Endothelial cell of umbilical vein (primary cell): Measurements from ENCODE around the gene PALM. TPM values are rescaled to one million over a fixed set of nuclear protein-coding genes. Genes with fewer than 3 reads are reported as not detected.

Experiments used
- BruUV-seq: library from RNA; stranded (reverse); fragments of 400-500 nt; replicated peaks from 2 replicates; lab custom pipeline; 2021; lab: Mats Ljungman, UMichigan
- CTCF ChIA-PET: fragments of 300-600, 350-600 bp; sonication (Branson Sonifier 250); formaldehyde crosslinking; loops from one replicate; lab custom pipeline; 2021; ENCODE audit warnings: antibody characterized with exemption, inconsistent platforms; lab: Charles Lee
- POLR2A ChIA-PET: fragments of 300-600, 350-600 bp; sonication (Branson Sonifier 250); formaldehyde crosslinking; loops from one replicate; lab custom pipeline; 2021; ENCODE audit warnings: antibody characterized with exemption, inconsistent platforms; lab: Charles Lee
- DNase-seq: peaks from one replicate; pipeline ENCODE4 v3.0.0-alpha.2; 2011; ENCODE audit warnings: low read depth, low spot score
- FAIRE-seq: peaks from 2 replicates; lab custom pipeline; 2011; peaks lifted over from hg19 to GRCh38; lab: Jason Lieb, UNC
- H2AFZ ChIP-seq: 2 replicates; pipeline ENCODE4 v1.6.0; 2012; ENCODE audit warnings: low read depth, low read length, control low read depth, inconsistent platforms
- H3K27ac ChIP-seq: 2 replicates; pipeline ENCODE4 v1.5.1; 2011; ENCODE audit warnings: low read depth, mild to moderate bottlenecking, control low read depth, low read length, moderate library complexity; ENCODE audit not compliant: insufficient read depth
- H3K27me3 ChIP-seq, 2 experiments: 2 replicates each; pipeline versions ENCODE4 v1.6.0 to v1.6.1; 2011; ENCODE audit warnings: low read length in 2 of 2, mixed read lengths in 1 of 2; ENCODE audit not compliant: control insufficient read depth in 2 of 2, insufficient read depth in 2 of 2
- H3K36me3 ChIP-seq, 2 experiments: 2 replicates in 1 of 2; 3 replicates in 1 of 2; pipeline ENCODE4 v1.5.1; 2011; ENCODE audit warnings: low read length in 2 of 2, mild to moderate bottlenecking in 1 of 2, moderate library complexity in 1 of 2; ENCODE audit not compliant: control insufficient read depth in 2 of 2, insufficient read depth in 2 of 2; ENCODE audit errors: extremely low read depth in 1 of 2
- H3K4me1 ChIP-seq: 3 replicates; pipeline ENCODE4 v1.5.1; 2011; ENCODE audit warnings: mild to moderate bottlenecking, low read length; ENCODE audit not compliant: control insufficient read depth, insufficient read depth; ENCODE audit errors: extremely low read depth
- H3K4me2 ChIP-seq: 2 replicates; pipeline ENCODE4 v1.6.1; 2011; ENCODE audit warnings: low read length, control low read depth, mixed read lengths; ENCODE audit not compliant: insufficient read depth
- H3K4me3 ChIP-seq, 3 experiments: fragments of 200-600 bp in 1 of 3; sonication (generic), shearing (Covaris generic) in 1 of 3; replicated peaks in 1 of 3; 2 replicates each; pipeline ENCODE4 v1.5.1; 2011 to 2016; ENCODE audit warnings: control low read depth in 3 of 3, low read length in 3 of 3, mild to moderate bottlenecking in 2 of 3, inconsistent platforms in 1 of 3, low read depth in 1 of 3, moderate library complexity in 1 of 3; ENCODE audit not compliant: insufficient read depth in 1 of 3
- H3K79me2 ChIP-seq: 2 replicates; pipeline ENCODE4 v1.6.0; 2012; ENCODE audit warnings: low read length, inconsistent platforms; ENCODE audit not compliant: control insufficient read depth, insufficient read depth
- H3K9ac ChIP-seq: replicated peaks from 2 replicates; pipeline ENCODE3; 2011; ENCODE audit warnings: low read length, control low read depth; ENCODE audit not compliant: insufficient read depth; ENCODE audit errors: extremely low read depth
- H3K9me1 ChIP-seq: replicated peaks from 3 replicates; pipeline ENCODE4 v1.6.0; 2011; ENCODE audit warnings: mild to moderate bottlenecking, low read length; ENCODE audit not compliant: control insufficient read depth, insufficient read depth; ENCODE audit errors: extremely low read depth
- H3K9me3 ChIP-seq: replicated peaks from 2 replicates; pipeline ENCODE4 v1.5.1; 2012; ENCODE audit warnings: low read length, inconsistent platforms; ENCODE audit not compliant: control insufficient read depth, insufficient read depth
- H4K20me1 ChIP-seq: replicated peaks from 2 replicates; pipeline ENCODE3; 2011; ENCODE audit warnings: mild to moderate bottlenecking, low read length; ENCODE audit not compliant: control insufficient read depth, insufficient read depth; ENCODE audit errors: extremely low read depth
- EZH2 ChIP-seq: IDR thresholded peaks from 2 replicates; pipeline ENCODE4 v1.6.1; 2012; ENCODE audit warnings: borderline replicate concordance, low read depth, mild to moderate bottlenecking, moderate library complexity, low read length, inconsistent platforms; ENCODE audit not compliant: severe bottlenecking
- FOS ChIP-seq: IDR thresholded peaks from 2 replicates; pipeline ENCODE4 v1.6.1; 2011; ENCODE audit warnings: mild to moderate bottlenecking, low read length, moderate library complexity, borderline replicate concordance; ENCODE audit not compliant: insufficient read depth
- GATA2 ChIP-seq: IDR thresholded peaks from 2 replicates; pipeline ENCODE4 v1.7.0; 2011; ENCODE audit warnings: low read depth, mild to moderate bottlenecking, moderate library complexity, mixed read lengths, low read length; ENCODE audit not compliant: insufficient read length, insufficient read depth
- JUN ChIP-seq: IDR thresholded peaks from 2 replicates; pipeline ENCODE4 v1.6.1; 2011; ENCODE audit warnings: borderline replicate concordance, low read depth; ENCODE audit not compliant: insufficient read length, insufficient read depth
- MAX ChIP-seq: IDR thresholded peaks from 2 replicates; pipeline ENCODE4 v1.6.1; 2011; ENCODE audit not compliant: insufficient read depth, insufficient read length
- MYC ChIP-seq: IDR thresholded peaks from one replicate; pipeline ENCODE4 v1.6.1; 2011; ENCODE audit warnings: mild to moderate bottlenecking, low read depth, low read length
- POLR2A ChIP-seq: IDR thresholded peaks from 2 replicates; pipeline ENCODE4 v1.6.1; 2012; ENCODE audit warnings: low read depth, mild to moderate bottlenecking, control low read depth, low read length
- POLR2AphosphoS5 ChIP-seq: IDR thresholded peaks from 2 replicates; pipeline ENCODE4 v1.6.1; 2012; ENCODE audit warnings: low read depth, mild to moderate bottlenecking, control low read depth, low read length, moderate library complexity; ENCODE audit not compliant: insufficient read depth
- dilution Hi-C: fragments of 300-500 bp; cut with MboI; formaldehyde crosslinking; loops from one replicate; pipeline ENCODE4 v1.15.0; 2019; ENCODE audit warnings: low sequenced_read_pairs; ENCODE audit not compliant: extremely low pct_ligation_motif_present
- intact Hi-C: fragments of 100-400 bp; cut with micrococcal nuclease; formaldehyde crosslinking; loops from one replicate; pipeline ENCODE4 v1.10.0; 2022
- polyA plus RNA-seq, 4 experiments: library from polyadenylated mRNA; depleted of rRNA in 3 of 4; stranded (reverse) in 3 of 4; unstranded in 1 of 4; fragments of >200 nt; gene quantifications; 2 replicates each; pipeline versions ENCODE4 v1.2.1 to v1.2.3, GENCODE V29; 2011 to 2012; ENCODE audit warnings: missing spikeins in 1 of 4
- total RNA-seq: library from RNA; stranded (reverse); gene quantifications from 2 replicates; pipeline ENCODE4 v1.2.3, GENCODE V29; 2021
- TF ChIP-seq, protein P1 (sequence below), 2 donors: IDR thresholded peaks; 1 replicate in 1 of 2; 2 replicates in 1 of 2; pipeline ENCODE4 v1.5.1; 2011; ENCODE audit warnings: low read length in 2 of 2, mild to moderate bottlenecking in 2 of 2, moderate library complexity in 2 of 2, control low read depth in 1 of 2, inconsistent platforms in 1 of 2, low read depth in 1 of 2; ENCODE audit not compliant: insufficient read depth in 1 of 2; ENCODE audit errors: extremely low read depth in 1 of 2

The PALM gene
- total and polyA plus RNA-seq, 2 donors (not counting 3 experiments of a cell fraction or from before 2014, with no cell fraction given): 3.9 to 31.8 TPM

GRCh38 chr19:755063-755462, 46.3 kb downstream of the PALM start:
- POLR2A ChIA-PET: interaction anchor here (0.7 kb wide), 1 partner anchor 30 kb away, joined by 3 read pairs; no protein-coding TSS in a partner anchor

More at GRCh38 chr19:755063-755462, 46.3 kb downstream of the PALM start:
- Histone ChIP-seq H3K27ac (no peak overlapping the region), H3K79me2 (no peaks in the 10 kb centered on the region), H3K4me2 (no peak overlapping the region), H3K4me1 (no peaks in the 10 kb centered on the region), H3K36me3 (no peaks in the 10 kb centered on the region), H3K9ac (no peak overlapping the region), H2AFZ (no peak overlapping the region), H3K27me3 (no peaks in the 10 kb centered on the region), H3K9me1 (no peaks in the 10 kb centered on the region), H3K9me3 (no peaks in the 10 kb centered on the region), H4K20me1 (no peaks in the 10 kb centered on the region), H3K4me3 (no peak overlapping the region)
- CTCF ChIA-PET: interaction anchor here (0.6 kb wide), 1 partner anchor 15 kb away, joined by 4 read pairs; no protein-coding TSS in a partner anchor
- FAIRE-seq (no peak), DNase-seq (no peak)
- intact Hi-C loops (no loop called here), dilution Hi-C loops (no loop called here)
- BruUV-seq: no TSS peak
- TF ChIP-seq, protein P1, sequence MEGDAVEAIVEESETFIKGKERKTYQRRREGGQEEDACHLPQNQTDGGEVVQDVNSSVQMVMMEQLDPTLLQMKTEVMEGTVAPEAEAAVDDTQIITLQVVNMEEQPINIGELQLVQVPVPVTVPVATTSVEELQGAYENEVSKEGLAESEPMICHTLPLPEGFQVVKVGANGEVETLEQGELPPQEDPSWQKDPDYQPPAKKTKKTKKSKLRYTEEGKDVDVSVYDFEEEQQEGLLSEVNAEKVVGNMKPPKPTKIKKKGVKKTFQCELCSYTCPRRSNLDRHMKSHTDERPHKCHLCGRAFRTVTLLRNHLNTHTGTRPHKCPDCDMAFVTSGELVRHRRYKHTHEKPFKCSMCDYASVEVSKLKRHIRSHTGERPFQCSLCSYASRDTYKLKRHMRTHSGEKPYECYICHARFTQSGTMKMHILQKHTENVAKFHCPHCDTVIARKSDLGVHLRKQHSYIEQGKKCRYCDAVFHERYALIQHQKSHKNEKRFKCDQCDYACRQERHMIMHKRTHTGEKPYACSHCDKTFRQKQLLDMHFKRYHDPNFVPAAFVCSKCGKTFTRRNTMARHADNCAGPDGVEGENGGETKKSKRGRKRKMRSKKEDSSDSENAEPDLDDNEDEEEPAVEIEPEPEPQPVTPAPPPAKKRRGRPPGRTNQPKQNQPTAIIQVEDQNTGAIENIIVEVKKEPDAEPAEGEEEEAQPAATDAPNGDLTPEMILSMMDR (IDR thresholded peaks at IDR 0.05; ENCODE audit: extremely low read depth in 1 of 2, insufficient read depth in 1 of 2, low read depth in 1 of 2, low read length in 2 of 2): no peak
- TF ChIP-seq MAX: no peak
- no peak for TF ChIP-seq POLR2AphosphoS5
- no peak for TF ChIP-seq MYC
- TF ChIP-seq JUN: no peak
- no peak for TF ChIP-seq GATA2
- no peak for TF ChIP-seq FOS
- TF ChIP-seq POLR2A: no peak
- TF ChIP-seq EZH2: no peak
